B cell (primary cell): ENCODE results near the gene NAT14.

Source experiments
- EZH2 ChIP-seq: IDR thresholded peaks from 2 replicates; pipeline ENCODE4 v1.6.1; 2012; ENCODE audit warnings: borderline replicate concordance, low read depth, mild to moderate bottlenecking, moderate library complexity, low read length; ENCODE audit not compliant: insufficient read depth, poor library complexity, severe bottlenecking
- TF ChIP-seq, protein P1 (sequence below): fragments of 200-600 bp; IDR thresholded peaks from one replicate; pipeline ENCODE4 v1.8.0; 2022; ENCODE audit warnings: antibody characterized with exemption, mild to moderate bottlenecking

- TF ChIP-seq, protein P1, sequence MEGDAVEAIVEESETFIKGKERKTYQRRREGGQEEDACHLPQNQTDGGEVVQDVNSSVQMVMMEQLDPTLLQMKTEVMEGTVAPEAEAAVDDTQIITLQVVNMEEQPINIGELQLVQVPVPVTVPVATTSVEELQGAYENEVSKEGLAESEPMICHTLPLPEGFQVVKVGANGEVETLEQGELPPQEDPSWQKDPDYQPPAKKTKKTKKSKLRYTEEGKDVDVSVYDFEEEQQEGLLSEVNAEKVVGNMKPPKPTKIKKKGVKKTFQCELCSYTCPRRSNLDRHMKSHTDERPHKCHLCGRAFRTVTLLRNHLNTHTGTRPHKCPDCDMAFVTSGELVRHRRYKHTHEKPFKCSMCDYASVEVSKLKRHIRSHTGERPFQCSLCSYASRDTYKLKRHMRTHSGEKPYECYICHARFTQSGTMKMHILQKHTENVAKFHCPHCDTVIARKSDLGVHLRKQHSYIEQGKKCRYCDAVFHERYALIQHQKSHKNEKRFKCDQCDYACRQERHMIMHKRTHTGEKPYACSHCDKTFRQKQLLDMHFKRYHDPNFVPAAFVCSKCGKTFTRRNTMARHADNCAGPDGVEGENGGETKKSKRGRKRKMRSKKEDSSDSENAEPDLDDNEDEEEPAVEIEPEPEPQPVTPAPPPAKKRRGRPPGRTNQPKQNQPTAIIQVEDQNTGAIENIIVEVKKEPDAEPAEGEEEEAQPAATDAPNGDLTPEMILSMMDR, result no peak
- TF ChIP-seq EZH2, result no peak
Measured at GRCh38 chr19:55461974-55462626, 22.9 kb upstream of the NAT14 start.
